ENCODE data around the gene TMEM116.

- TF ChIP-seq CTCF (IDR thresholded peaks at IDR 0.05; ENCODE audit: low read length) (no peak), EZH2 (IDR thresholded peaks at IDR 0.05; ENCODE audit: borderline replicate concordance, low read length) (no peak)
Observed at GRCh38 chr12:112029301-112029700, 16.3 kb upstream of the TMEM116 start.
